ENCODE measurements around the gene PHOX2A. TPM values are rescaled to one million over a fixed set of nuclear protein-coding genes. Genes with fewer than 3 reads are reported as not detected.

PHOX2A gene
- total and polyA plus RNA-seq, 2 donors (not counting 1 experiment from before 2014, with no cell fraction given): not detected

DNA sequence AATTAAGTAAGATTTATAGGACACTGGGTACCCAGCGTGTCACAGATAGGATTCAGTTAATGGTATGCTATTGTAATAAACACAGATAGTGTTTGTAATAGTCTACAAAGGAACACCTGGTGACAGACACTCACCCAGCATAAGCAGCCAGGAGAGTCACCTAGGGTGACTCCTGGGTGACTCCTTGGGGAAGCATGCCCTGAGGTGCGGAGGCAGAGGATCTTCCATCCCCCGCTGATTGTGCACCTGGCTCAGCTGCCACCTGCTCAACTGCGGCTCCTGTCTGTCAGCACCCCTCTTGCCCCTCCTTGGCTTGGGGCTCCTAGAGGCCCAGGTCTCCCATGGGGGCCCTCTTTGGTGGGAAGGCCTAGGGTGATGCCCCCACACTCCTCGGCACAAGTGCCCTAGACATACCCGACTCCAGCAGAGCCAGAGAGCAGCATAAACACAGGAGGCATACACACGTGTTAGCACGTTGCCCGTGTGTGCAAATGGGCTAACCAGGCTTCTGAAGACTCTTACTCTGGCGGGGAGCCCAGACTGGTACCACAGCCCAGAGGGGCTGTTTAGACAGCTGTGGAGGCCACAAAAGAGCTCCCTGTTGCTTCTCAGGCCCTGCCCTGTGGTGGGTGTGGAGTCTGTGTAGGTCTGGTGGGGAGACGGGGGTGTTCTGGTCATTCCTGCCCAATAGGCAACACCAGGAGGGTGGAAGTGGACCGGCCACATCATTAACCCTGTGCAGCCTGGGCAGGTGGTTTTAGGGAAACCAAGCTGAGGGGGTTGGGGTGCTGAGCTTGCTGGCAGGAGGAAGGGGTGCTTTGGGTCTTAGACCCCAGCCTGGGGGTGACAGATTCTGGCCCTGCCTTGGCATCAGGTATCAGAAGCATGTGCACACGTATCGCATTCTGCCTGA is 16.4 kb downstream of the PHOX2A start:
- no peak overlapping the region for H3K4me3 ChIP-seq (replicated peaks in 1 of 4; ENCODE audit: control extremely low read depth in 1 of 4, insufficient read depth in 1 of 4, low read depth in 3 of 4, low read length in 4 of 4)
- peaks cover 31% of the 10 kb centered on the region for H3K79me2 ChIP-seq (ENCODE audit: control insufficient read depth, insufficient read depth, low read length)
- TF ChIP-seq, protein P1, sequence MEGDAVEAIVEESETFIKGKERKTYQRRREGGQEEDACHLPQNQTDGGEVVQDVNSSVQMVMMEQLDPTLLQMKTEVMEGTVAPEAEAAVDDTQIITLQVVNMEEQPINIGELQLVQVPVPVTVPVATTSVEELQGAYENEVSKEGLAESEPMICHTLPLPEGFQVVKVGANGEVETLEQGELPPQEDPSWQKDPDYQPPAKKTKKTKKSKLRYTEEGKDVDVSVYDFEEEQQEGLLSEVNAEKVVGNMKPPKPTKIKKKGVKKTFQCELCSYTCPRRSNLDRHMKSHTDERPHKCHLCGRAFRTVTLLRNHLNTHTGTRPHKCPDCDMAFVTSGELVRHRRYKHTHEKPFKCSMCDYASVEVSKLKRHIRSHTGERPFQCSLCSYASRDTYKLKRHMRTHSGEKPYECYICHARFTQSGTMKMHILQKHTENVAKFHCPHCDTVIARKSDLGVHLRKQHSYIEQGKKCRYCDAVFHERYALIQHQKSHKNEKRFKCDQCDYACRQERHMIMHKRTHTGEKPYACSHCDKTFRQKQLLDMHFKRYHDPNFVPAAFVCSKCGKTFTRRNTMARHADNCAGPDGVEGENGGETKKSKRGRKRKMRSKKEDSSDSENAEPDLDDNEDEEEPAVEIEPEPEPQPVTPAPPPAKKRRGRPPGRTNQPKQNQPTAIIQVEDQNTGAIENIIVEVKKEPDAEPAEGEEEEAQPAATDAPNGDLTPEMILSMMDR (conservative IDR thresholded peaks at IDR 0.05 in 1 of 2, IDR thresholded peaks at IDR 0.05 in 1 of 2; ENCODE audit: low read depth in 1 of 2, low read length in 2 of 2): no peak
- no peak for TF ChIP-seq EZH2 (IDR thresholded peaks at IDR 0.05; ENCODE audit: low read length, missing control alignments)
- H3K4me2 ChIP-seq (ENCODE audit: extremely low read depth, insufficient read depth, low read length): no peak overlapping the region
- DNase-seq (ENCODE audit: low read depth in 2 of 2): peak; percentile 50 to 75
- H3K9ac ChIP-seq (ENCODE audit: insufficient read depth, low read length): no peak overlapping the region
- H3K9me3 ChIP-seq (ENCODE audit: control insufficient read depth, insufficient read depth, low read depth, low read length): no peaks in the 10 kb centered on the region
- no peak overlapping the region for H2AFZ ChIP-seq (ENCODE audit: low read length)
- peaks cover 8% of the 10 kb centered on the region for H3K4me1 ChIP-seq (ENCODE audit: control insufficient read depth, extremely low read depth, insufficient read depth, low read length)
- H3K36me3 ChIP-seq (ENCODE audit: control insufficient read depth, insufficient read depth, low read length): peaks cover 43% of the 10 kb centered on the region
- no peak overlapping the region for H3K27ac ChIP-seq (ENCODE audit: insufficient read depth, low read length)
- H3K27me3 ChIP-seq (ENCODE audit: control insufficient read depth, insufficient read depth, low read length): no peaks in the 10 kb centered on the region
- peaks cover 2% of the 10 kb centered on the region for H4K20me1 ChIP-seq (ENCODE audit: control insufficient read depth, extremely low read depth, insufficient read depth, low read length)

DNA sequence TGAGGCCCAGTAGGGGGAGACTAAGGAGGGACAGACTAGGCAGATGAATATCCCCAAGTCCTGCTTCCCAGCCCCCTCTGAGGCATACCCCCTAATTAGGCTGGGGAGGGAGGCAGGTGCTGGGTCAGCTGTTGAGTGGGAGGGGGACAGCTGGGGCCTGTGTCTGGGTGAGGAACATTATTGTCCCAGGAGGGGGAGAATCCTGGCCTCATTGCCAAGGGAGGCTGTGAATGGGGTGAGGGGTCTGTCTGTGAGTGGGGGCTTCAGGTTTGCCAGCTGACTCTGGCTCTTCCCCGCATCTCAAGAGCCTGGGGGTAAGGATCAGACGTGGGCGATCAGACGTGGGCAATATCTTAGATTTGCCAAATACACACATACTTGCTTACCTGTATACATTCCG is 17.3 kb downstream of the PHOX2A start:
- Histone ChIP-seq H3K27me3 (ENCODE audit: control insufficient read depth, insufficient read depth, low read length) (no peaks in the 10 kb centered on the region), H3K4me2 (ENCODE audit: extremely low read depth, insufficient read depth, low read length) (no peak overlapping the region), H3K4me3 (replicated peaks in 1 of 4; ENCODE audit: control extremely low read depth in 1 of 4, insufficient read depth in 1 of 4, low read depth in 3 of 4, low read length in 4 of 4) (peak overlapping the region in 1 of 4 experiments; percentile 20), H3K79me2 (ENCODE audit: control insufficient read depth, insufficient read depth, low read length) (peaks cover 31% of the 10 kb centered on the region), H3K9ac (ENCODE audit: insufficient read depth, low read length) (no peak overlapping the region), H4K20me1 (ENCODE audit: control insufficient read depth, extremely low read depth, insufficient read depth, low read length) (peaks cover 2% of the 10 kb centered on the region), H2AFZ (ENCODE audit: low read length) (no peak overlapping the region), H3K36me3 (ENCODE audit: control insufficient read depth, insufficient read depth, low read length) (peaks cover 35% of the 10 kb centered on the region), H3K27ac (ENCODE audit: insufficient read depth, low read length) (no peak overlapping the region), H3K9me3 (ENCODE audit: control insufficient read depth, insufficient read depth, low read depth, low read length) (no peaks in the 10 kb centered on the region), H3K4me1 (ENCODE audit: control insufficient read depth, extremely low read depth, insufficient read depth, low read length) (peaks cover 10% of the 10 kb centered on the region)
- TF ChIP-seq EZH2 (IDR thresholded peaks at IDR 0.05; ENCODE audit: low read length, missing control alignments): no peak
- TF ChIP-seq, protein P1 (conservative IDR thresholded peaks at IDR 0.05 in 1 of 2, IDR thresholded peaks at IDR 0.05 in 1 of 2; ENCODE audit: low read depth in 1 of 2, low read length in 2 of 2): no peak
- DNase-seq (ENCODE audit: low read depth in 2 of 2): no peak

DNA sequence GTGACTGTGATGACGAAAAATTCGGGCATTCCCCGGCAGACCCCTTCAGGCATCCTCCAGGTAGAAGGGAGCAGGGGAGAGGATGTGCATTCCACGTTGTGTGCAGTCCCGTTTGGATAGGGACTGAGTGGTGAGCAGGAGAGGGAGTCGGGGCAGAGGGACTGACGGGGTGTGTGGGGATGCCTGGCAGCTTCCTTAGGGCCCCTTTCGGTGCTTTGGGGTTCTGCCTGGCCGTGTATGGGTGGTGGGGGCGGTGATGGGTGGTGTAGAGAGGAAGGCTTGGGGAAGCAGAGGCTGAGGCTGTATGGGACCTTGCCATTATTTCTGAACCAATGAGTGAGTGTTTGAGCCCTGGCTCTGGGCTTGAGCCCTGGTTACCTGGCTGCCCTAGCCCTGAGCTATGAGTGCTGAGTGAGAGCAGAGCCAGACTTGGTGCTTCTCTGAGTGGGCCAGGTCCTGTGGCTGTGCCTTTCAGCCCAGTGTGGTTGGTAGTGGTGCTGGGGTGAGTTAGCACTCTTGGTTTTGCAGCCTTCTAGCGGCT is 18.5 kb downstream of the PHOX2A start:
- peak overlapping the region; percentile 100 for H3K4me2 ChIP-seq (ENCODE audit: extremely low read depth, insufficient read depth, low read length)
- no peaks in the 10 kb centered on the region for H3K9me3 ChIP-seq (ENCODE audit: control insufficient read depth, insufficient read depth, low read depth, low read length)
- H4K20me1 ChIP-seq (ENCODE audit: control insufficient read depth, extremely low read depth, insufficient read depth, low read length): peaks cover 2% of the 10 kb centered on the region
- no peak for DNase-seq (ENCODE audit: low read depth in 2 of 2)
- no peaks in the 10 kb centered on the region for H3K27me3 ChIP-seq (ENCODE audit: control insufficient read depth, insufficient read depth, low read length)
- no peak overlapping the region for H2AFZ ChIP-seq (ENCODE audit: low read length)
- TF ChIP-seq EZH2 (IDR thresholded peaks at IDR 0.05; ENCODE audit: low read length, missing control alignments): no peak
- TF ChIP-seq, protein P1 (conservative IDR thresholded peaks at IDR 0.05 in 1 of 2, IDR thresholded peaks at IDR 0.05 in 1 of 2; ENCODE audit: low read depth in 1 of 2, low read length in 2 of 2): no peak
- H3K79me2 ChIP-seq (ENCODE audit: control insufficient read depth, insufficient read depth, low read length): peaks cover 31% of the 10 kb centered on the region
- H3K4me1 ChIP-seq (ENCODE audit: control insufficient read depth, extremely low read depth, insufficient read depth, low read length): peaks cover 10% of the 10 kb centered on the region
- peak overlapping the region; percentile 79 to 96 (median 86) for H3K4me3 ChIP-seq (replicated peaks in 1 of 4; ENCODE audit: control extremely low read depth in 1 of 4, insufficient read depth in 1 of 4, low read depth in 3 of 4, low read length in 4 of 4)
- peaks cover 27% of the 10 kb centered on the region for H3K36me3 ChIP-seq (ENCODE audit: control insufficient read depth, insufficient read depth, low read length)
- H3K9ac ChIP-seq (ENCODE audit: insufficient read depth, low read length): peak overlapping the region; percentile 67
- peak overlapping the region; percentile 43 for H3K27ac ChIP-seq (ENCODE audit: insufficient read depth, low read length)
